Endothelial cell of umbilical vein (primary cell): Measurements from ENCODE around the gene MERTK. TPM values are rescaled to one million over a fixed set of nuclear protein-coding genes. Genes with fewer than 3 reads are reported as not detected.

Source experiments
- BruUV-seq: library from RNA; stranded (reverse); fragments of 400-500 nt; replicated peaks from 2 replicates; lab custom pipeline; 2021; lab: Mats Ljungman, UMichigan
- CTCF ChIA-PET: fragments of 300-600, 350-600 bp; sonication (Branson Sonifier 250); formaldehyde crosslinking; loops from one replicate; lab custom pipeline; 2021; ENCODE audit warnings: antibody characterized with exemption, inconsistent platforms; lab: Charles Lee
- POLR2A ChIA-PET: fragments of 300-600, 350-600 bp; sonication (Branson Sonifier 250); formaldehyde crosslinking; loops from one replicate; lab custom pipeline; 2021; ENCODE audit warnings: antibody characterized with exemption, inconsistent platforms; lab: Charles Lee
- DNase-seq: peaks from one replicate; pipeline ENCODE4 v3.0.0-alpha.2; 2011; ENCODE audit warnings: low read depth, low spot score
- FAIRE-seq: peaks from 2 replicates; lab custom pipeline; 2011; peaks lifted over from hg19 to GRCh38; lab: Jason Lieb, UNC
- H2AFZ ChIP-seq: 2 replicates; pipeline ENCODE4 v1.6.0; 2012; ENCODE audit warnings: low read depth, low read length, control low read depth, inconsistent platforms
- H3K27ac ChIP-seq: 2 replicates; pipeline ENCODE4 v1.5.1; 2011; ENCODE audit warnings: low read depth, mild to moderate bottlenecking, control low read depth, low read length, moderate library complexity; ENCODE audit not compliant: insufficient read depth
- H3K27me3 ChIP-seq, 2 experiments: 2 replicates each; pipeline versions ENCODE4 v1.6.0 to v1.6.1; 2011; ENCODE audit warnings: low read length in 2 of 2, mixed read lengths in 1 of 2; ENCODE audit not compliant: control insufficient read depth in 2 of 2, insufficient read depth in 2 of 2
- H3K36me3 ChIP-seq, 2 experiments: 2 replicates in 1 of 2; 3 replicates in 1 of 2; pipeline ENCODE4 v1.5.1; 2011; ENCODE audit warnings: low read length in 2 of 2, mild to moderate bottlenecking in 1 of 2, moderate library complexity in 1 of 2; ENCODE audit not compliant: control insufficient read depth in 2 of 2, insufficient read depth in 2 of 2; ENCODE audit errors: extremely low read depth in 1 of 2
- H3K4me1 ChIP-seq: 3 replicates; pipeline ENCODE4 v1.5.1; 2011; ENCODE audit warnings: mild to moderate bottlenecking, low read length; ENCODE audit not compliant: control insufficient read depth, insufficient read depth; ENCODE audit errors: extremely low read depth
- H3K4me2 ChIP-seq: 2 replicates; pipeline ENCODE4 v1.6.1; 2011; ENCODE audit warnings: low read length, control low read depth, mixed read lengths; ENCODE audit not compliant: insufficient read depth
- H3K4me3 ChIP-seq, 3 experiments: fragments of 200-600 bp in 1 of 3; sonication (generic), shearing (Covaris generic) in 1 of 3; replicated peaks in 1 of 3; 2 replicates each; pipeline ENCODE4 v1.5.1; 2011 to 2016; ENCODE audit warnings: control low read depth in 3 of 3, low read length in 3 of 3, mild to moderate bottlenecking in 2 of 3, inconsistent platforms in 1 of 3, low read depth in 1 of 3, moderate library complexity in 1 of 3; ENCODE audit not compliant: insufficient read depth in 1 of 3
- H3K79me2 ChIP-seq: 2 replicates; pipeline ENCODE4 v1.6.0; 2012; ENCODE audit warnings: low read length, inconsistent platforms; ENCODE audit not compliant: control insufficient read depth, insufficient read depth
- H3K9ac ChIP-seq: replicated peaks from 2 replicates; pipeline ENCODE3; 2011; ENCODE audit warnings: low read length, control low read depth; ENCODE audit not compliant: insufficient read depth; ENCODE audit errors: extremely low read depth
- H3K9me1 ChIP-seq: replicated peaks from 3 replicates; pipeline ENCODE4 v1.6.0; 2011; ENCODE audit warnings: mild to moderate bottlenecking, low read length; ENCODE audit not compliant: control insufficient read depth, insufficient read depth; ENCODE audit errors: extremely low read depth
- H3K9me3 ChIP-seq: replicated peaks from 2 replicates; pipeline ENCODE4 v1.5.1; 2012; ENCODE audit warnings: low read length, inconsistent platforms; ENCODE audit not compliant: control insufficient read depth, insufficient read depth
- H4K20me1 ChIP-seq: replicated peaks from 2 replicates; pipeline ENCODE3; 2011; ENCODE audit warnings: mild to moderate bottlenecking, low read length; ENCODE audit not compliant: control insufficient read depth, insufficient read depth; ENCODE audit errors: extremely low read depth
- CTCF ChIP-seq, 2 donors: IDR thresholded peaks; 1 replicate in 1 of 2; 2 replicates in 1 of 2; pipeline ENCODE4 v1.5.1; 2011; ENCODE audit warnings: low read length in 2 of 2, mild to moderate bottlenecking in 2 of 2, moderate library complexity in 2 of 2, control low read depth in 1 of 2, inconsistent platforms in 1 of 2, low read depth in 1 of 2; ENCODE audit not compliant: insufficient read depth in 1 of 2; ENCODE audit errors: extremely low read depth in 1 of 2
- EZH2 ChIP-seq: IDR thresholded peaks from 2 replicates; pipeline ENCODE4 v1.6.1; 2012; ENCODE audit warnings: borderline replicate concordance, low read depth, mild to moderate bottlenecking, moderate library complexity, low read length, inconsistent platforms; ENCODE audit not compliant: severe bottlenecking
- FOS ChIP-seq: IDR thresholded peaks from 2 replicates; pipeline ENCODE4 v1.6.1; 2011; ENCODE audit warnings: mild to moderate bottlenecking, low read length, moderate library complexity, borderline replicate concordance; ENCODE audit not compliant: insufficient read depth
- GATA2 ChIP-seq: IDR thresholded peaks from 2 replicates; pipeline ENCODE4 v1.7.0; 2011; ENCODE audit warnings: low read depth, mild to moderate bottlenecking, moderate library complexity, mixed read lengths, low read length; ENCODE audit not compliant: insufficient read length, insufficient read depth
- JUN ChIP-seq: IDR thresholded peaks from 2 replicates; pipeline ENCODE4 v1.6.1; 2011; ENCODE audit warnings: borderline replicate concordance, low read depth; ENCODE audit not compliant: insufficient read length, insufficient read depth
- MYC ChIP-seq: IDR thresholded peaks from one replicate; pipeline ENCODE4 v1.6.1; 2011; ENCODE audit warnings: mild to moderate bottlenecking, low read depth, low read length
- POLR2A ChIP-seq: IDR thresholded peaks from 2 replicates; pipeline ENCODE4 v1.6.1; 2012; ENCODE audit warnings: low read depth, mild to moderate bottlenecking, control low read depth, low read length
- POLR2AphosphoS5 ChIP-seq: IDR thresholded peaks from 2 replicates; pipeline ENCODE4 v1.6.1; 2012; ENCODE audit warnings: low read depth, mild to moderate bottlenecking, control low read depth, low read length, moderate library complexity; ENCODE audit not compliant: insufficient read depth
- dilution Hi-C: fragments of 300-500 bp; cut with MboI; formaldehyde crosslinking; loops from one replicate; pipeline ENCODE4 v1.15.0; 2019; ENCODE audit warnings: low sequenced_read_pairs; ENCODE audit not compliant: extremely low pct_ligation_motif_present
- intact Hi-C: fragments of 100-400 bp; cut with micrococcal nuclease; formaldehyde crosslinking; loops from one replicate; pipeline ENCODE4 v1.10.0; 2022
- polyA plus RNA-seq, 4 experiments: library from polyadenylated mRNA; depleted of rRNA in 3 of 4; stranded (reverse) in 3 of 4; unstranded in 1 of 4; fragments of >200 nt; gene quantifications; 2 replicates each; pipeline versions ENCODE4 v1.2.1 to v1.2.3, GENCODE V29; 2011 to 2012; ENCODE audit warnings: missing spikeins in 1 of 4
- total RNA-seq: library from RNA; stranded (reverse); gene quantifications from 2 replicates; pipeline ENCODE4 v1.2.3, GENCODE V29; 2021
- TF ChIP-seq, protein P1 (sequence below): IDR thresholded peaks from 2 replicates; pipeline ENCODE4 v1.6.1; 2011; ENCODE audit not compliant: insufficient read depth, insufficient read length

Gene MERTK
- total and polyA plus RNA-seq, 2 donors (not counting 3 experiments of a cell fraction or from before 2014, with no cell fraction given) = 37.3 to 39.6 TPM

DNA sequence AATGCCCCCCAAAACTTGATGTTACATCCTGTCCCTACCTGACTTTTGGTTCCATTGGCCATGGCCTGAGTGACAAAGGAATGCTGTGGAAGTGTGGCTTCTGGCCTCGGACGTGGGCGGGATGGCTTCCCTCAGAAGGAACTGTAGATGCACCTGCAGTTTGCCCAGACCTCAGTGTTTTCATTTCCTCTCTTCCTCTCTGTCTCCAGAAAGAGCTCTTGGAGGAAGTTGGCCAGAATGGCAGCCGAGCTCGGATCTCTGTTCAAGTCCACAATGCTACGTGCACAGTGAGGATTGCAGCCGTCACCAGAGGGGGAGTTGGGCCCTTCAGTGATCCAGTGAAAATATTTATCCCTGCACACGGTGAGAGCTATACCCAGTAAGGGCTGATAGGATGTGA lies 95.6 kb downstream of the MERTK start:
- FAIRE-seq (no peak), DNase-seq (no peak)
- Histone ChIP-seq H4K20me1 (no peaks in the 10 kb centered on the region), H3K4me2 (no peak overlapping the region), H3K79me2 (no peaks in the 10 kb centered on the region), H3K9me1 (no peaks in the 10 kb centered on the region), H3K9ac (no peak overlapping the region), H3K36me3 (peaks cover 10 to 15% of the 10 kb centered on the region in 2 experiments), H3K4me3 (no peak overlapping the region), H3K4me1 (no peaks in the 10 kb centered on the region), H3K27me3 (no peaks in the 10 kb centered on the region), H3K27ac (no peak overlapping the region), H3K9me3 (no peaks in the 10 kb centered on the region), H2AFZ (no peak overlapping the region)
- intact Hi-C loops (no loop called here), dilution Hi-C loops (no loop called here)
- ChIA-PET CTCF (interaction anchor here (1.9 kb wide), 1 partner anchor 12 kb away, joined by 7 read pairs; no protein-coding TSS in a partner anchor), POLR2A (no interaction called here)
- no TSS peak for BruUV-seq
- TF ChIP-seq POLR2AphosphoS5 (no peak), GATA2 (no peak), CTCF (IDR thresholded peaks at IDR 0.05; ENCODE audit: extremely low read depth in 1 of 2, insufficient read depth in 1 of 2, low read depth in 1 of 2, low read length in 2 of 2) (no peak), JUN (no peak), FOS (no peak), EZH2 (no peak), POLR2A (no peak), MYC (no peak)
- TF ChIP-seq, protein P1, sequence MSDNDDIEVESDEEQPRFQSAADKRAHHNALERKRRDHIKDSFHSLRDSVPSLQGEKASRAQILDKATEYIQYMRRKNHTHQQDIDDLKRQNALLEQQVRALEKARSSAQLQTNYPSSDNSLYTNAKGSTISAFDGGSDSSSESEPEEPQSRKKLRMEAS = no peak
